ENCODE data around the gene ADD2. TPM values are rescaled to one million over a fixed set of nuclear protein-coding genes. Genes with fewer than 3 reads are reported as not detected.

The ADD2 gene
- total RNA-seq, 1 donor from 2014 or later: 2.0 TPM

Other genes with a start within 250 kb of the ADD2 start
- gene TGFA, start 214.4 kb downstream of the ADD2 start, total RNA-seq: 7.8 and 16.3 TPM in 2 replicates
- gene FIGLA, start 22.4 kb upstream of the ADD2 start, total RNA-seq: not detected in 2 replicates
- under 0.01 TPM in 2 replicates for gene CLEC4F, start 52.4 kb upstream of the ADD2 start, total RNA-seq
- under 0.01 TPM in 1 of 2 replicates, not detected in the other for gene CD207, start 67.6 kb upstream of the ADD2 start, total RNA-seq
- 0.22 TPM in 1 of 2 replicates, not detected in the other for gene VAX2, start 132.4 kb upstream of the ADD2 start, total RNA-seq
- not detected in 2 replicates for gene ATP6V1B1, start 167.7 kb upstream of the ADD2 start, total RNA-seq
- gene ANKRD53, start 210.4 kb upstream of the ADD2 start, total RNA-seq: 0.20 and 0.22 TPM in 2 replicates
- gene TEX261, start 226.7 kb upstream of the ADD2 start, total RNA-seq: 21.6 and 26.0 TPM in 2 replicates

All from lung microvascular endothelial cell (primary cell).